GM23338 (cell line): Measurements from ENCODE around the gene HERC5. TPM values are rescaled to one million over a fixed set of nuclear protein-coding genes. Genes with fewer than 3 reads are reported as not detected.
A peak's percentile ranks its signal among the peaks of the same experiment; 100 is the strongest.

Experiments used
- ATAC-seq: fragments of 200-7000 bp; cut with Tn5 transposase; 3 replicates; pipeline ENCODE4 v1.9.1; 2020
- DNase-seq: peaks from one replicate; pipeline ENCODE4 v3.0.0-alpha.2; 2015; ENCODE audit warnings: low spot score
- H2AFZ ChIP-seq: fragments of 200-600 bp; sonication (generic); 2 replicates; pipeline ENCODE4 v1.8.0; 2016; ENCODE audit warnings: antibody characterized with exemption, mild to moderate bottlenecking, moderate library complexity
- H3F3A ChIP-seq: fragments of 200-600 bp; sonication (generic); replicated peaks from 2 replicates; pipeline ENCODE4 v1.8.0; 2017; ENCODE audit warnings: antibody characterized with exemption, mixed run types, low read depth
- H3K27ac ChIP-seq: fragments of 200-600 bp; sonication (generic); 2 replicates; pipeline ENCODE4 v1.6.1; 2016; ENCODE audit warnings: low read depth
- H3K27me3 ChIP-seq: fragments of 200-600 bp; sonication (generic); 2 replicates; pipeline ENCODE4 v1.8.0; 2016; ENCODE audit warnings: mild to moderate bottlenecking, mixed run types, moderate library complexity; ENCODE audit not compliant: insufficient read depth
- H3K36me3 ChIP-seq: fragments of 200-600 bp; sonication (generic); 2 replicates; pipeline ENCODE4 v1.8.0; 2016; ENCODE audit warnings: mild to moderate bottlenecking; ENCODE audit not compliant: insufficient read depth
- H3K4me1 ChIP-seq: fragments of 200-600 bp; sonication (generic); 2 replicates; pipeline ENCODE4 v1.8.0; 2016; ENCODE audit warnings: mild to moderate bottlenecking, moderate library complexity; ENCODE audit not compliant: insufficient read depth
- H3K4me2 ChIP-seq: fragments of 200-600 bp; sonication (generic); 2 replicates; pipeline ENCODE4 v1.7.1; 2017; ENCODE audit warnings: mixed run types
- H3K4me3 ChIP-seq: fragments of 200-600 bp; sonication (generic); 2 replicates; pipeline ENCODE4 v1.6.1; 2016; ENCODE audit warnings: mixed run types
- H3K79me2 ChIP-seq: fragments of 200-600 bp; sonication (generic); replicated peaks from 2 replicates; pipeline ENCODE4 v1.8.0; 2017; ENCODE audit warnings: mild to moderate bottlenecking; ENCODE audit not compliant: insufficient read depth
- H3K9me2 ChIP-seq: fragments of 200-600 bp; sonication (generic); 2 replicates; pipeline ENCODE4 v1.8.0; 2017; ENCODE audit not compliant: insufficient read depth
- H4K20me1 ChIP-seq: fragments of 200-600 bp; sonication (generic); replicated peaks from 2 replicates; pipeline ENCODE4 v1.8.0; 2017; ENCODE audit warnings: mild to moderate bottlenecking; ENCODE audit not compliant: insufficient read depth
- H3K27ac Mint-ChIP-seq: 2 replicates; pipeline ENCODE4 v1.8.0; 2020; ENCODE audit warnings: inconsistent platforms, mild to moderate bottlenecking, moderate library complexity, mixed read lengths
- H3K27me3 Mint-ChIP-seq: 3 replicates; pipeline ENCODE4 v1.8.0; 2022; ENCODE audit warnings: low read depth, mild to moderate bottlenecking, moderate library complexity, mixed read lengths, inconsistent platforms; ENCODE audit not compliant: insufficient read depth, poor library complexity
- H3K36me3 Mint-ChIP-seq: 3 replicates; pipeline ENCODE4 v1.8.0; 2021; ENCODE audit warnings: low read depth, mild to moderate bottlenecking, inconsistent platforms, moderate library complexity, mixed read lengths
- H3K4me1 Mint-ChIP-seq: 3 replicates; pipeline ENCODE4 v1.8.0; 2020; ENCODE audit warnings: mild to moderate bottlenecking, inconsistent platforms, mixed read lengths
- H3K4me3 Mint-ChIP-seq: 3 replicates; pipeline ENCODE4 v1.8.0; 2021; ENCODE audit warnings: moderate library complexity, mild to moderate bottlenecking, inconsistent platforms, mixed read lengths
- H3K9me3 Mint-ChIP-seq: 3 replicates; pipeline ENCODE4 v1.8.0; 2020; ENCODE audit warnings: moderate library complexity, mild to moderate bottlenecking, inconsistent platforms, mixed read lengths
- CREB1 ChIP-seq: fragments of 250-450 bp; sonication (Bioruptor Pico); IDR thresholded peaks from 2 replicates; pipeline ENCODE4 v1.5.0; 2020; ENCODE audit warnings: low read depth, mild to moderate bottlenecking, moderate library complexity
- CTCF ChIP-seq, 2 experiments: fragments of 200-600 bp in 1 of 2; sonication (generic) in 1 of 2; conservative IDR thresholded peaks; 2 replicates each; pipeline versions ENCODE4 v1.5.1 to v1.6.1; 2016 to 2017; ENCODE audit warnings: antibody characterized with exemption in 2 of 2, low read depth in 2 of 2, mild to moderate bottlenecking in 2 of 2, moderate library complexity in 1 of 2
- EZH2 ChIP-seq: fragments of 200-600 bp; sonication (generic); IDR thresholded peaks from one replicate; pipeline ENCODE4 v1.8.0; 2017; ENCODE audit warnings: antibody characterized with exemption, mild to moderate bottlenecking, low read depth; ENCODE audit not compliant: unreplicated experiment
- EZH2phosphoT487 ChIP-seq: fragments of 200-600 bp; sonication (generic); IDR thresholded peaks from one replicate; pipeline ENCODE4 v1.8.1; 2018; ENCODE audit warnings: antibody characterized with exemption; ENCODE audit not compliant: unreplicated experiment
- JUNB ChIP-seq: IDR thresholded peaks from one replicate; pipeline ENCODE4 v1.6.1; 2016; ENCODE audit warnings: antibody characterized with exemption; ENCODE audit not compliant: unreplicated experiment
- NANOG ChIP-seq: IDR thresholded peaks from 2 replicates; pipeline ENCODE4 v1.6.1; 2016; ENCODE audit warnings: antibody characterized with exemption, borderline replicate concordance
- POLR2AphosphoS5 ChIP-seq: IDR thresholded peaks from 2 replicates; pipeline ENCODE4 v1.6.1; 2016; ENCODE audit warnings: antibody characterized with exemption, low read depth
- REST ChIP-seq: IDR thresholded peaks from one replicate; pipeline ENCODE4 v1.6.1; 2018; ENCODE audit warnings: antibody characterized with exemption; ENCODE audit not compliant: unreplicated experiment
- STAT1 ChIP-seq: IDR thresholded peaks from one replicate; pipeline ENCODE4 v1.6.1; 2016; ENCODE audit warnings: antibody characterized with exemption; ENCODE audit not compliant: unreplicated experiment
- ZNF114 ChIP-seq: fragments of 250-450 bp; sonication (Bioruptor Pico); IDR thresholded peaks from 2 replicates; pipeline ENCODE4 v1.5.0; 2020; ENCODE audit warnings: mild to moderate bottlenecking, moderate library complexity
- ZNF331 ChIP-seq: fragments of 250-450 bp; sonication (Bioruptor Pico); IDR thresholded peaks from 2 replicates; pipeline ENCODE4 v1.5.0; 2020; ENCODE audit warnings: low read depth, mild to moderate bottlenecking, moderate library complexity
- ZNF462 ChIP-seq: fragments of 250-450 bp; sonication (Bioruptor Pico); IDR thresholded peaks from 2 replicates; pipeline ENCODE4 v1.5.0; 2020; ENCODE audit warnings: mild to moderate bottlenecking, moderate library complexity
- polyA plus RNA-seq: library from polyadenylated mRNA; unstranded; fragments of >200 nt; fragmentation: Nextera tagmentation; extraction: Ambion mirVana; gene quantifications from 2 replicates; pipeline ENCODE4 v1.2.1, GENCODE V29; 2016
- total RNA-seq: library from RNA; depleted of rRNA; stranded (reverse); fragments of >200 nt; shearing (Covaris generic); gene quantifications from 2 replicates; pipeline ENCODE4 v1.2.3, GENCODE V29; 2014
- TF ChIP-seq, protein P1 (sequence below): IDR thresholded peaks from 2 replicates; pipeline ENCODE4 v1.6.1; 2016; ENCODE audit warnings: antibody characterized with exemption

Gene HERC5
- total and polyA plus RNA-seq, 2 experiments from 2014 or later = 22.8 to 25.1 TPM

DNA sequence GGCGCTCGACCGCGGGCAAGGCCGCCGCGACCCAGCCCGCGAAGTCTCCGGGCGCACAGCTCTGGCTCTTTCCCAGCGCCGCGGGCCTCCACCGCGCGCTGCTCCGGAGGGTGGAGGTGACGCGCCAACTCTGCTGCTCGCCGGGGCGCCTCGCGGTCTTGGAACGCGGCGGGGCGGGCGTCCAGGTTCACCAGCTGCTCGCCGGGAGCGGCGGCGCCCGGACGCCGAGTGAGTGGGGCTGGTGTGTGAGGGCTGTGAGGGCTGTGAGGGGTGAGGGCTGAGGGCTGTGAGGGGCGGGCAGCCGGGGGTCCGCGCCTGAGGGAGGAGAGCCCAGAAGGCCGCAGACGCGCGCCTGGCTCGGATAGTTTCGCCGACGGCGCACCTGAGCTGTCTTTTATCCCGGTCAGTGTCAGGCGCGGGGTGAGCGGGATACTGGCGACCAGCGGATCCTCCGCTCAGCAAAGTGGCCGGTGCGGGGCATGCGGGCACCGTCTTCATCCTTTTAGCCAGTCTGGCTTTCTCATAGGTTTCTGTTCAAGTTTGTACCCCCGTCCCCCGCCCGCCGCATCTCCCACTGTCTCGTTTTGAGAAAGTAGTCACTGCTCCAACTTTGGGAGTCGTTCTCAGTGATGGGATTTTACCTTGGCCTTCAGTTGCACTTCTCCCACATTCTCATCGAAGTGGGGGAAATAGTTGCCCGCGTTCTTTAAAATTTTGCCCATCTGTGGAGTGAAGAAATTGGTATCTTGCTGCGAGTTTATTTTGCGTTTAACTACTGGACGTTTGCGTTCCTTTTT is 586 bp downstream of the HERC5 start:
- H3K4me1 Mint-ChIP-seq = peaks cover 5% of the 10 kb centered on the region
- peak; percentile 77 for DNase-seq
- no peaks in the 10 kb centered on the region for H3K9me2 ChIP-seq
- H3K27me3 ChIP-seq = peaks cover 21% of the 10 kb centered on the region
- peak overlapping the region; percentile 89 for H3K4me2 ChIP-seq
- peaks cover 3% of the 10 kb centered on the region for H3K9me3 Mint-ChIP-seq
- no peaks in the 10 kb centered on the region for H3F3A ChIP-seq
- H3K36me3 Mint-ChIP-seq = peaks cover 8% of the 10 kb centered on the region
- TF ChIP-seq ZNF331 (CRISPR knock-in tag) (no peak), REST (no peak), ZNF462 (CRISPR knock-in tag) (no peak), POLR2AphosphoS5 (no peak), STAT1 (no peak), NANOG (no peak), CTCF (conservative IDR thresholded peaks at IDR 0.05; ENCODE audit: low read depth in 2 of 2) (no peak), CREB1 (no peak; the same call in 1 of the 2 replicates), ZNF114 (CRISPR knock-in tag) (no peak), EZH2phosphoT487 (no peak), EZH2 (no peak), JUNB (no peak)
- TF ChIP-seq, protein P1, sequence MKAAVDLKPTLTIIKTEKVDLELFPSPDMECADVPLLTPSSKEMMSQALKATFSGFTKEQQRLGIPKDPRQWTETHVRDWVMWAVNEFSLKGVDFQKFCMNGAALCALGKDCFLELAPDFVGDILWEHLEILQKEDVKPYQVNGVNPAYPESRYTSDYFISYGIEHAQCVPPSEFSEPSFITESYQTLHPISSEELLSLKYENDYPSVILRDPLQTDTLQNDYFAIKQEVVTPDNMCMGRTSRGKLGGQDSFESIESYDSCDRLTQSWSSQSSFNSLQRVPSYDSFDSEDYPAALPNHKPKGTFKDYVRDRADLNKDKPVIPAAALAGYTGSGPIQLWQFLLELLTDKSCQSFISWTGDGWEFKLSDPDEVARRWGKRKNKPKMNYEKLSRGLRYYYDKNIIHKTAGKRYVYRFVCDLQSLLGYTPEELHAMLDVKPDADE = no peak
- H3K27ac ChIP-seq = peak overlapping the region; percentile 71; the same call in 1 of the 2 replicates
- peak overlapping the region; percentile 81; the same call in 1 of the 2 replicates for H2AFZ ChIP-seq
- H3K27ac Mint-ChIP-seq = no peak overlapping the region
- peak overlapping the region; percentile 85 for H3K4me3 Mint-ChIP-seq
- H3K79me2 ChIP-seq = 0 out of 2 replicates have a peak, but pooled peaks cover 3% of the 10 kb centered on the region
- peak overlapping the region; percentile 70 for H3K4me3 ChIP-seq
- H3K27me3 Mint-ChIP-seq = peaks cover 27% of the 10 kb centered on the region
- peaks cover 15% of the 10 kb centered on the region; the same call in 1 of the 2 replicates for H4K20me1 ChIP-seq
- ATAC-seq = peak; percentile 82
- no peaks in the 10 kb centered on the region for H3K36me3 ChIP-seq
- H3K4me1 ChIP-seq = peaks cover 20% of the 10 kb centered on the region
